ENCODE data around the gene PIM1.
"Not testable (repeated sequence)": the region's sequence is repeated elsewhere in the genome, so short reads cannot be mapped to it uniquely, and the experiment has no call there.

PIM1 gene

DNA sequence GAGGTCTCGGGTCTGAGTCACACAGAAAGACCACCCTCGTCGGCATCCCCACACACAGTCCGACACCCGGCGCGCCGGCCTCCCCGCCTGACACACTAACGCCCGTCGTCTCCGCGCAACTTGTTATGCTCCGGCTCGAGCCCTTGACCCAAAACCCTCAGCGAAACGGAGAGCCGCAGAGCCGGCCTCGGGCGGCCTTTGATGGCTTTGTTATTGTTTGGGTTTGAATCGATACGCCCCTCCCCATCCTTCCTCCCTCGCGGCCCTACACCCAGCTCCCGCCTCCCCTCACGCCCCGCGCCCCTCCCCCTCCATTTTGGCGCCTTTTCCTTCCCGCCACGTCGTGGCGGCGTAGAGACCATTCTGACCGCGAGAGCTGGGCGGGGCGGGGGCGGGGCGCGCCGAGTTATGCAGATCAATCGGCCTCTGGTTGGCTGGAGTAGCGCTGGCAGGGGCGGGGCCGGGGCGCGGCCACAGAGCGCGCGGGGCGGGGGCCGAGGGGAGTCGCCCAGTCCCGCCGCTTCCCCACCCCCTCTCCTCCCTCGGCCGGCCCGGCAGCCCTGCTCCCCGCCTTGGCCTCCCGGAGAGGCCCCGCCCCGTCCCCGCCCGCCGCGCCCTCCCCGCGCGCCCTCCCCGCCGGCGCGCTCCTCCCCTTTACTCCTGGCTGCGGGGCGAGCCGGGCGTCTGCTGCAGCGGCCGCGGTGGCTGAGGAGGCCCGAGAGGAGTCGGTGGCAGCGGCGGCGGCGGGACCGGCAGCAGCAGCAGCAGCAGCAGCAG lies at the start of gene PIM1:
Gene PIM1, plus strand, starts transcription at position 657 of the 777 bp plus-strand sequence. CDS start 424 bp downstream, outside the sequence.
- H3K4me1 ChIP-seq, result peaks cover 16% of the 10 kb centered on the region
- peak within 1 kb of the TSS; percentile 95 for H3K4me3 ChIP-seq
- peak; percentile 94 to 100 for DNase-seq (ENCODE audit: low spot score in 2 of 2)
- in situ Hi-C loops (cut with MboI; ENCODE audit: low sequenced_read_pairs), result loop anchor here (5.0 to 10.0 kb wide), 2 partner anchors 117 to 145 kb away; no protein-coding TSS in a partner anchor
- H3K27me3 ChIP-seq (ENCODE audit: low read depth), result no peaks in the 10 kb centered on the region
- H3K36me3 ChIP-seq (replicated peaks), result peaks cover 40% of the 10 kb centered on the region
- H3K9me3 ChIP-seq, result no peaks in the 10 kb centered on the region

DNA sequence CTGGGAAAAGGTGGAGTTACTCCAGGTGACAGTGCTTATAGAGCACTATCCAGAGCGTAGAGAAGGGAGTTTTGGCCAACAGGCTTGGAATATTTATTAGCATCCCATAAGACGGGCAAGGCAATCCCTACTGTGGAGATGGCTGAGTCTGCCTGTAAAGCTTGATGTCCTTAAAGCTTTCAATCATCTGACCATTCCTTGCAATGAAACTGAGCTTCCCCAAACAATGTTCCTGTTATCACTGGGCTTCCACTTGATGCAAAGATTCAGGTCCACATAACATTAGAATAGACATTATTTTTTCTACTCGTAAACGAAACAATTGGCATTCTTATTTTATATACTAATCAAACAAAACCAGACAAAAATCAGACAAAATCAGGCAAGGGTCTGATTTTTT lies 48.4 kb upstream of the PIM1 start:
- H3K36me3 ChIP-seq (replicated peaks), result peaks cover 3% of the 10 kb centered on the region; the same call in 1 of the 2 replicates
- H3K4me3 ChIP-seq, result no peak overlapping the region
- DNase-seq (ENCODE audit: low spot score in 2 of 2), result no peak
- H3K27me3 ChIP-seq (ENCODE audit: low read depth), result no peaks in the 10 kb centered on the region
- H3K9me3 ChIP-seq, result no peaks in the 10 kb centered on the region
- in situ Hi-C loops (cut with MboI; ENCODE audit: low sequenced_read_pairs), result no loop called here
- H3K4me1 ChIP-seq, result peaks cover 20% of the 10 kb centered on the region

DNA sequence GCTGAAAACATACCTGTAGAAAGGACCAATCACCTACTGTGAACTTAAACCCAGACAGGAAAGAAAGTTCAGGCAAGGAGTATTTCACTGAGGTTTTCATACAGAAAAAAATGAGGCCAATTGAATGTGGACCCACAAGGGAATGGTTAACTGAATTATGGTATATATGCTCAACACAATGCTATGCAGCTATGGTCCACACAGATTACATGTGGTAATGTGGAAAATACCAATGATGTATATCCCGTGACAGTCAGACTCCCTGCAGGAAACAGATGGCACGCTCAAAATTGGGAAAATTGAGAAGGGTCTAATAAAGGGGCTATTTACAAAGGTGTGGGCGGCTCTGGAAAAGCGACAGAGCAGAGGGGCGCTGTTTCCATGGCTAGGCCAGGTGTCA lies 47.1 kb upstream of the PIM1 start:
- no peak for DNase-seq (ENCODE audit: low spot score in 2 of 2)
- peaks cover 3% of the 10 kb centered on the region; the same call in 1 of the 2 replicates for H3K36me3 ChIP-seq (replicated peaks)
- in situ Hi-C loops (cut with MboI; ENCODE audit: low sequenced_read_pairs), result no loop called here
- no peaks in the 10 kb centered on the region for H3K27me3 ChIP-seq (ENCODE audit: low read depth)
- H3K4me3 ChIP-seq, result no peak overlapping the region
- H3K9me3 ChIP-seq, result no peaks in the 10 kb centered on the region
- H3K4me1 ChIP-seq, result peaks cover 29% of the 10 kb centered on the region

DNA sequence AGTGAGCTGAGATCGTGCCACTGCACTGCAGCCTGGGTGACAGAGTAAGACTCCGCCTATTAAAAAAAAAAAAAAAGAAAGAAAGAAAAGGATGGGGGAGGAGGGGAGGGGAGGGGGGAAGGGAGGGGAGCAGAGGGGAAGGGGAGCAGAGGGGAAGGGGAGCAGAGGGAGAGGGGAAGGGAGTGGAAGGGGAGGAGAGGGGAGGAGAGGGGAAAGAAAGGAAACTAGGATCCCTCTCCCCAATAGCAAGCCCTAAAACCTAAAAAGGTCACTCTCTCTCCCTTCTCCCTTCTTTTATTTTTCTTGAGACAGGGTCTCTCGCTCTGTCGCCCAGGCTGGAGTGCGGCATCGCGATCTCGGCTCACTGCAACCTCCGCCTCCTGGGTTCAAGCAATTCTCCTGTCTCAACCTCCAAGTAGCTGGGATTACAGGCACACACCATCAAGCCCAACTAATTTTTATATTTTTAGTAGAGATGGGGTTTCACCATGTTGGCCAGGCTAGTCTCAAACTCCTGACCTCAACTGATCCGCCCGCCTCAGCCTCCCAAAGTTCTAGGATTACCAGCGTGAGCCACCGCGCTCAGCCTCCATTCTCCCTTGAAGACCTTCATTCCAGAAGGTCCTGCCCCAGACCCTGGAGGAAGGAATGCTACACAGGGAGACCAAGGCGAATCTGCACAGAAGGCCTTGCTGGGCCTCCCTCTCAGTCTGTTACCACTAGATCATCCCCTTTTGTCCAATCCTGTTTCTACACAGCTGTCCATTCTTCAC lies 45.8 kb upstream of the PIM1 start:
- H3K36me3 ChIP-seq (replicated peaks), result peaks cover 3% of the 10 kb centered on the region; the same call in 1 of the 2 replicates
- in situ Hi-C loops (cut with MboI; ENCODE audit: low sequenced_read_pairs), result no loop called here
- no peaks in the 10 kb centered on the region for H3K9me3 ChIP-seq
- H3K27me3 ChIP-seq (ENCODE audit: low read depth), result no peaks in the 10 kb centered on the region
- H3K4me1 ChIP-seq, result peaks cover 35% of the 10 kb centered on the region
- no peak for DNase-seq (ENCODE audit: low spot score in 2 of 2)
- no peak overlapping the region for H3K4me3 ChIP-seq

DNA sequence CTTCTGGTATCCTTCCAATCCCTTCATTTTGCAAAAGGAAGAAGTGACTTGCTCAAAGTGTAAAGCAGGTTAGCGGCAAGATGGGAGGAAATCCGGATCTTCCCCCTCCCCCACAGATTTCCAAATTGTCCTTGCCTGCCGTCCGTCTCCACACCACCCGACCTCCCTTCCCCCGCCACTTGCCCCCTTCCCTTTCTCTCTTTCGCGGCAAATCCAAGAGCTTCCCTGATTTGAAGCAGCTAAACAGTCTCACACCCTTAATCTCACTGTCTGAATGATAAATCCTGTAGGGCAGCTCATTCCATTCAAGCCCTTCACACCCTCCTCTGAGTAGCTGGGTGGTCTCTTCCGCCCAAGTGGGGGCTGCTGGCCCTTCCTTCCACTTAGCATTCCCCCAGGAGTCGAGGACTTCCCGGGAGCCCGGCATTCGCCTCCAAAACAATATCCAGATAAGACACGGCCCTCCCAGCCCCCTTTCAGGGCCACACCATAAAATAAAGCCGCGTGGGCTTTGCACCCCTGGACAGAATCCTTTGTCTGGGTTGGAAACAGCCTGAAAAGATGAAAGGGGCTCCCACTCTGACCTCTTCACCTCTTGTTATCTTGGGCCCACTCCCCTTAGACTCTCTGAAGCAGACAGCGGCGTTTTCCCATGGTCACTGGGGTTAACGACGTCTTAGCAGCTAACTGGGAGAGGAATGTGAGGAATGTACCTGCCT lies 44.0 kb upstream of the PIM1 start:
- H3K4me1 ChIP-seq, result peaks cover 31% of the 10 kb centered on the region
- peak overlapping the region; percentile 9 for H3K4me3 ChIP-seq
- H3K27me3 ChIP-seq (ENCODE audit: low read depth), result no peaks in the 10 kb centered on the region
- in situ Hi-C loops (cut with MboI; ENCODE audit: low sequenced_read_pairs), result no loop called here
- DNase-seq (ENCODE audit: low spot score in 2 of 2), result peak; percentile 68 to 80
- peaks cover 3% of the 10 kb centered on the region; the same call in 1 of the 2 replicates for H3K36me3 ChIP-seq (replicated peaks)
- no peaks in the 10 kb centered on the region for H3K9me3 ChIP-seq

DNA sequence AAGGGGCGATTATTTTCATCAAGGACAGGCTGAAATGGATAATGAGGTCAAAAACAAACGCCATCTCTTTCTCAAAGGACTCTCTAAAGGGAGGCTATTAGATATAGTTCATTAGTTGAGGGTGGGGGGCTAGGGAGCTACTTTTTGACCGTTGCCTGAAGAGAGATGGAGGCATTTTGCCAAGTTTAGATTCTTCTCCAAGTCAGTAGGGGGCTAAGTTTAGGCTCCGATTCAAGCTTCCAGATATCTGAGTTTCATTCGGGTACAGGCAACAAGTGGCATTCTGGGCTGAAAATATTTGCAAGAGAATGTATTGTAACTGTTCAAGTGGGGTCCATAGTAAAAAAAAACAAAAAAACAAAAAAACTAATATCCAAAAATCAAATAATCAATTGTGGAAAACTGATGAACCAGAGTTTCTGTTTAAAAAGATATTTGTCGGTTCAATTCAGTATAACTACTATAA lies 43.4 kb upstream of the PIM1 start:
- no peaks in the 10 kb centered on the region for H3K9me3 ChIP-seq
- H3K4me1 ChIP-seq, result peaks cover 31% of the 10 kb centered on the region
- in situ Hi-C loops (cut with MboI; ENCODE audit: low sequenced_read_pairs), result no loop called here
- DNase-seq (ENCODE audit: low spot score in 2 of 2), result peak in 1 of 2 experiments; percentile 91
- H3K36me3 ChIP-seq (replicated peaks), result peaks cover 3% of the 10 kb centered on the region; the same call in 1 of the 2 replicates
- H3K27me3 ChIP-seq (ENCODE audit: low read depth), result no peaks in the 10 kb centered on the region
- H3K4me3 ChIP-seq, result no peak overlapping the region

DNA sequence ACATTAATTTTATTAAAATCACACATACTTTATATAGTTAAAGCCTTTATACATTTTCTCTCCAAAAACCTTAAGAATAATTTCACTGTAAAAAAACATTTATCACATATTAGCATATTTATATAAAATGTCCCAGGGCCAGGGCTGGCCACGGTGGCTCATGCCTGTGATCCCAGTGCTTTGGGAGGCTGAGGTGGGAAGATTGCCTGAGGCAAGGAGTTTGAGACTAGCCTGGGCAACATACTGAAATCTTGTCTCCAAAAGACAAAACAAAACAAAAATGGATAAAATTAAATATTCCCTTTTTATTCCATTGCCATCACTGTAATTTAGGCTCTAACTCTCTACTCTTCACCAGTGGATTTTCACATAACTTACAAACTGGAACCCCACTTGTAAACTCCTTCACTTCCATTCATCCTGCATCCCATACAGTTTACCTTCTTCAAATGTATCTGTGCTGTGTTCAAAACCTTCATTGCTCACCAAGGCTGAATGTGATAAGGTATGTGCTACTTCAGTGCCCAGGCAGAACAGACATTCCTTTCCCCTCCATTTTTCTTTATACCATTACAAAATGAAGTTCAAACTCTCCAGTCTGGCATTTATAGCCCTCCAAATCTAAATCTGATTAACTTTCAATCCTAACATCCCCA lies 42.9 kb upstream of the PIM1 start:
- peak in 1 of 2 experiments; percentile 48 for DNase-seq (ENCODE audit: low spot score in 2 of 2)
- no peak overlapping the region for H3K4me3 ChIP-seq
- H3K4me1 ChIP-seq, result peaks cover 34% of the 10 kb centered on the region
- H3K27me3 ChIP-seq (ENCODE audit: low read depth), result no peaks in the 10 kb centered on the region
- in situ Hi-C loops (cut with MboI; ENCODE audit: low sequenced_read_pairs), result no loop called here
- H3K9me3 ChIP-seq, result no peaks in the 10 kb centered on the region
- peaks cover 3% of the 10 kb centered on the region; the same call in 1 of the 2 replicates for H3K36me3 ChIP-seq (replicated peaks)

DNA sequence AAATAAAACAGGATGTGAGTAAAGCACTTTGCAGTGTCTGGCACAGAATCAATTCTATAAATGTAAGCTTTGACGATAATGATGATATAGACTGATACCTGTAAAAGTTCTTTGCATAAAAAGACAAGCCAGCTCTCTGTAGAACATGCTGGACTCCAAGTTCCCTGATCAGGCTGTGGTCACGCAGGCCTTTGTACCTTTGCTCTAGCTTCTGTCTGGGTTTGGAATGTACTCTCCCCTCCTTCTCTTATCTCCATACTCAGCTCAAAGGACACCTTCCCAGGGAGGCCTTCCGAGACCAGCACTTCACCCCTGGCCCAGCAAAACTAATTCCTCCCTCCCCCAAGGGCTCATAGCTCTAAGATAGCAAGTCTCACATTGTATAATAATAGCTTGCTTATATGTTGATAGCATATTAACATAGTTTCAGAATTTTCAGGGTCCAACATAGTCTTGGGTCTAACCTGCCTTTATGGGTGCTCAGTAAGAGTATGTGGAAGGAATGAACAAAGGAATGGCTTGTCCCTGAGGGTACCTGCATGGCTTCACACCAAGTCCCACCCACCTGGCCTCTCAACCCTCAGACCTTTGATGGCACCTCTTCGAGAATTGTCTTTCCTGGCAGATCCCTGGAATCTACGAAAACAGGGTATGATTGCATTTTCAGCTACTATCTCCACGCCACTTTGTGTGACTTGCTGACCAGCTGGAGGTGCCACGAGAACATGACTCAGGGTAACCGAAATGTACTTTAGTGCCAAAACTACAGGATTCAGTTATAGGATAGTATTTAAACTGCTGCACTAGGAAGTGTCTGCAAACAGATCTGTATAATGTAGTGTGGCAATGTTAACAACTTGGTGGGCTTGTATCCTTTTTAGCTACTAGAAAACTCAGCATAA lies 41.7 kb upstream of the PIM1 start:
- DNase-seq (ENCODE audit: low spot score in 2 of 2), result no peak
- no peaks in the 10 kb centered on the region for H3K9me3 ChIP-seq
- H3K36me3 ChIP-seq (replicated peaks), result no peaks in the 10 kb centered on the region
- no peak overlapping the region for H3K4me3 ChIP-seq
- peaks cover 34% of the 10 kb centered on the region for H3K4me1 ChIP-seq
- no peaks in the 10 kb centered on the region for H3K27me3 ChIP-seq (ENCODE audit: low read depth)
- in situ Hi-C loops (cut with MboI; ENCODE audit: low sequenced_read_pairs), result no loop called here

DNA sequence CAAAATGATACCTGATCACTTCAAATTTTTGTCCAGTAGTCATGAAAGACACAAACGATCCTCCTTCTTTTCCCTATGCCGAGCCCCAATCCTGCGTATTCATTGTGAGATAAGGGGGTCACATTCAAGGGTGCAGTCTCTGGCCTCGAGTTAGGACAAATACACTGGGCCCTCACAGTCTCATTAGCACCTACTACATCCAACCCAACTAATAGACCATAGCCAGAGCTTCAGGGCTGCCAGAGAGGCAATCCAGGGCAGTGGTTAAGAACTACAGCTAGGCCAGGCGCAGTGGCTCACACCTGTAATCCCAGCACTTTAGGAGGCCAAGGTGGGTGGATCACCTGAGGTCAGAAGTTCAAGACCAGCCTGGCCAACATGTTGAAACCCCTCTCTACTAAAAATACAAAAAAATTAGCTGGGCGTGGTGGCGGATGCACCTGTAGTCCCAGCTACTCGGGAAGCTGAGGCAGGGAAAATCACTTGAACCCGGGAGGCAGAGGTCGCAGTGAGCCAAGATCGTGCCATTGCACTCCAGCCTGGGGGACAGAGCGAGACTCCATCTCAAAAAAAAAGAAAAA lies 41.0 kb upstream of the PIM1 start:
- H3K9me3 ChIP-seq; H3K36me3 ChIP-seq (replicated peaks); in situ Hi-C loops (cut with MboI; ENCODE audit: low sequenced_read_pairs); H3K27me3 ChIP-seq (ENCODE audit: low read depth); DNase-seq (ENCODE audit: low spot score in 2 of 2); H3K4me3 ChIP-seq: not testable (repeated sequence)
- peaks cover 39% of the 10 kb centered on the region for H3K4me1 ChIP-seq

DNA sequence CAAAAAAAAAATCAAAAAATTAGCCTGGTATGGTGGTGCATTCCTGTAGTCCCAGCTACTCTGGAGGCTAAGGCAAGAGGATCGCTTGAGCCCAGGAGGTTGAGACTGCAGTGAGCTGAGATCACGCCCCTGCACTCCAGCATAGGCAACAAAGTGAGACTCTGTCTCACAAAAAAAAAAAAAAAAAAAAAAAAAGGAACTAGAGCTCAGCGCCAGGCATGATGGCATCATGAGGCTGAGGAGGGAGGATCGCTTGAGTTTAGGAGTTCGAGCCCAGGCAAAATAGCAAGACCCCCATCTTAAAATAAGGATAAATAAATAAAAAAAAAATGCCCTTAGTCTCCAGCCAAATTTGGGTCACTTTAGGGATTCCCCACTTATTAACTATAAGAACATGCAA lies 40.4 kb upstream of the PIM1 start:
- no peak overlapping the region for H3K4me3 ChIP-seq
- DNase-seq (ENCODE audit: low spot score in 2 of 2), result no peak
- H3K36me3 ChIP-seq (replicated peaks), result no peaks in the 10 kb centered on the region
- no peaks in the 10 kb centered on the region for H3K9me3 ChIP-seq
- no peaks in the 10 kb centered on the region for H3K27me3 ChIP-seq (ENCODE audit: low read depth)
- in situ Hi-C loops (cut with MboI; ENCODE audit: low sequenced_read_pairs), result no loop called here
- peaks cover 45% of the 10 kb centered on the region for H3K4me1 ChIP-seq

DNA sequence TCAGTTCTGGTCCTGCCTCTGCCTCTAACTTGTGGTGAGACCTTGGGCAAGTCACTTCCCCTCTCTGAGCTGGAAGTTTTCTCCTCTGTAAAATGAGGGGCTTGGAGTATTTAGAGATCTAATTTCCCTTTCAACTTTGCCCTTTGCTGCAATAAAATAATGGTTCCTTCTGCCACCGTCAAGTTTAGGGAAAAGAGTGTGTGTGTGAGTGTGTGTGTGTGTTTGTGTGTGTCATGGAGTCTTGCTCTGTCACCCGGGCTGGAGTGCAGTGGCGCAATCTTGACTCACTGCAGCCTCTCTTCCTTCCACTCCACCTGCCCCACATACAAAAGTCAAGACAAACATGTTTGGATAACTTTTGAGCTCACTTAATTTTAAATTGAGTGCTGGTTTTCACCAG lies 39.2 kb upstream of the PIM1 start:
- Histone ChIP-seq H3K27me3 (ENCODE audit: low read depth) (no peaks in the 10 kb centered on the region), H3K4me3 (no peak overlapping the region), H3K36me3 (replicated peaks) (no peaks in the 10 kb centered on the region), H3K9me3 (no peaks in the 10 kb centered on the region), H3K4me1 (peaks cover 48% of the 10 kb centered on the region)
- DNase-seq (ENCODE audit: low spot score in 2 of 2), result no peak
- in situ Hi-C loops (cut with MboI; ENCODE audit: low sequenced_read_pairs), result no loop called here

Data from HAP-1 (cell line).